GM11168 (cell line): ENCODE measurements around the gene KCNC1.

Experiments used
- in situ Hi-C: fragments of 300-500 bp; cut with MboI; formaldehyde crosslinking; loops from one replicate; pipeline ENCODE4 v1.12.0; 2022; ENCODE audit warnings: low sequenced_read_pairs; ENCODE audit not compliant: unreplicated experiment

The KCNC1 gene

DNA sequence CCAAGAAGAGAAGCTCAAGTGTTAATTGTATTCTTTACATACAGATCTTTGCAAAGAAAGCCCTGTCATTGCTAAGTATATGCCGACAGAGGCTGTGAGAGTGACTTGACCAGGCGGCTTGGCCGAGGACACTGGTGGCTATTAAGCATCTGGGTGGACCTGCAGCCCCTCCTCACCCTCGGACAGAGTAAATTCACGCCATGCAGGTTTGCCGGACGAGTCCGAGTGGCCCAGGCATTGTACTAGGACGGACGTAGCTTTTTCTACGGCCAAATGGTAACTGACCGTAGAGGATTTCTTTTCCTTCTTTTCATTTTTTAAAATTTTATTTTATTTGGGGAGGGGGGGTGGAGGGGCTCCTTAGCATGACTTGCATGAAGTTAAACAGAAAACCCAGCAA is 47.0 kb downstream of the KCNC1 start:
- in situ Hi-C loops: no loop called here

DNA sequence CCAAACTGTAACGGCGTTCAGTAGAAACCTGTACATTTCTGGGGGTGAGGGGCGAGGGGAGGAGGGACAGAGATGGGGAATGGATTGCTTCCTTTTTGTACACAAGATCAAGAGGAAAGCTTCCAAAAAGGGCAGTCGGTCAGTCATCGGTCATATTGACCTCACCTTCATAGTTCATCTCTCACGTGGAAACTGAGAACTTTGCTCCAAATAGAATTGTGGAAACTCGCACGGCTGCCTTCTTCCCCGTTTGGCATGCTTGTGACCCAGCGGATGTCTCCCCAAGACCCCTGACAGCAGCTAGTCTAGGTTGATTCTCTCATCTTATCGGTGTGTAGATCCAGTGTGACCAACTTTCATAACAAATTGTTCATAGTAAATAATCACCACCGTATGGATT is 47.6 kb downstream of the KCNC1 start:
- in situ Hi-C loops: no loop called here

DNA sequence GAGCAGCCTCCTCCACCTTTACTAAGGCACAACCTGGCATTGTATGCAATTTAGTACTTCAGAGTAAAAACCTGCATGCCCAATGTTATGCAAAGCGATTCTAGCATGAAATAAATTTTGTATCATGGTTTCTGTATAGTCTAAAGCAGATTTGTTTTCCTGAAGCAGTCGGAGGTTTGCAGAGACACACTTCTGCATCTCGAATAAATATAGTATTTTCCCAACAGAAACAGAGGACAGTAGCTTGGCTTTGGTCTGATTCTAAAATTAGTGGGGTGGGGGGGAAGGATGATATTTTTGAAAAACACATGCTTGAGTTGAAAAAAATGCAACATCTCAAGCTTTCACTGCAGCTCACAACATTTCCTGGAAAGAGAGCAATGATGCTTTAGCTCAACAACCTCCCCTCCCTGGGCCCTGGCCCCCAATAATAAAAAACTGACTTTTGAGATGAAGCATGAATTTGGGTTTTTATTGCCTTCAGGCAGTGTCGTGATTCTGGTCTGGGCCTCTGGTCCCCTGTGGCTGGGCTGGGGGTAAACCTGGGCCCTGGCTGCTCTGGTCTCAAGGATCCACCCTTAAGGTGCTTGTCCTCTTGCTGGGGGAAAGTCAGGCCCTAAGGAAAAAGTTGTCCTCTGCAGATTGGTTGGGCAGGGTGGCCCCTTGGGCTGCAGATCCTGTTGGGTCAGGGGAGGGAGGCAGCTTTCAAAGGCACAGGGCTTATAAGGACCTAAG is 48.2 kb downstream of the KCNC1 start:
- in situ Hi-C loops: no loop called here

DNA sequence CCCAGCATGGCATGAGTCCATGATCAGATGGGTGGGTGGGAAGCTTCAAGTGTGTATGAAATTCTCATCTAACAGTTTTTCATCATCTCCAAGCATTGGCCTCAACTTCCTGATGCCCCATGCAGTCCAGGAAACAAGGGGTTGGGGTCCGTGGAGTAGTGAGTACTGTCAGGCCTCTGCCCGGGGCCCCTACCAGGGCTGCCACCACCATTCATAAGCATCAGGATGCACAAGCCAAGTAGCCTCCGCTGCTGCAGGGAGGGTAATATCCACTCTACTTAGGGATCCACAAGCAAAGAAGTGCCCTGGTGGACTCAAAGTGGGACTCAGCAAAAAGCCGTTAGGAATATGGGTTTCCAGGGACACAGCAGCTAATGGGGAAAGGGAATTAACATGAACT is 49.3 kb downstream of the KCNC1 start:
- in situ Hi-C loops: no loop called here

GRCh38 chr11:17786824-17787525 is 52.4 kb downstream of the KCNC1 start:
- in situ Hi-C loops: no loop called here

DNA sequence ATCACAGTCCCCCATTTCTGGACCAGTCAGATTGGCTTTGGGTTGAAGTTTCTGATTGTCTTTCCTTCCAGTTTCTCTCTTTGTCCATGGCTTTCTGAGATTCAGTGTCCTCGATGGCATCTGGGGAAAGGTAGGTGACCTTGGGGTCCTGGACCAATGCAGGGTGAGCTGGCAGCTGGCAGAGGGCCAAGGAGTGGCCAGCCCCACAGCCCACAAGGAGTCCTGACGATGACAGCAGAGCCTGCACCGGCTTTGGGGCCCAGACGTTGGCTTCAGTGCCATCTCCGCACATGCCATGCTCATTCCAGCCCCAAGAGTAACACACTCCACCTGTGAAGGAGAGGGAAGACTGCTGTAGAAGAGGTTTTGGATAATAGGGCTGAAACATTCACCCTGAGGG is 53.5 kb downstream of the KCNC1 start:
- in situ Hi-C loops: no loop called here

- in situ Hi-C loops: no loop called here
Observed at GRCh38 chr11:17790453-17790852, 55.9 kb downstream of the KCNC1 start.

- in situ Hi-C loops: no loop called here
Observed at GRCh38 chr11:17791144-17791543, 56.6 kb downstream of the KCNC1 start.

GRCh38 chr11:17792161-17792560 is 57.6 kb downstream of the KCNC1 start:
- in situ Hi-C loops: no loop called here

GRCh38 chr11:17793642-17794170 is 59.1 kb downstream of the KCNC1 start:
- in situ Hi-C loops: no loop called here

DNA sequence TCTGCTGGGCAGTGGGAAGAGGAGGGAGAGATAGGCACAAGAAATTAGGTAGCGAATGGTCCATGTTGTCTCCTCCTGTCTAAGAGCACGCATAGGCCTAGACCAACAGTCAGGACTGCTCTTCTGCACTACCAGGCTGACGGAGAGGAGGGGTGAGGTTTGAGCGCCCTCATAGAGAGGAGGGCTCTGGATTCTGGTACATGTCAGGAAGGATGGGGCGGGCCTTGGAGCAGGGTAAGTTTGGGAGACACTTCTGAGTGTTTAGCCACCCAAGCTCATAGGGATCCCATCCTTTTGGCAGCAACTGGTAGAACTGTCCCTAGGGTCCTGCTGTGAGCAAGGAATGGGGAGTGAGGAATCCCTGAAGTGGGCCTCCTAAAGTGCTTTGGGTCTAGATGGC is 60.4 kb downstream of the KCNC1 start:
- in situ Hi-C loops: no loop called here

DNA sequence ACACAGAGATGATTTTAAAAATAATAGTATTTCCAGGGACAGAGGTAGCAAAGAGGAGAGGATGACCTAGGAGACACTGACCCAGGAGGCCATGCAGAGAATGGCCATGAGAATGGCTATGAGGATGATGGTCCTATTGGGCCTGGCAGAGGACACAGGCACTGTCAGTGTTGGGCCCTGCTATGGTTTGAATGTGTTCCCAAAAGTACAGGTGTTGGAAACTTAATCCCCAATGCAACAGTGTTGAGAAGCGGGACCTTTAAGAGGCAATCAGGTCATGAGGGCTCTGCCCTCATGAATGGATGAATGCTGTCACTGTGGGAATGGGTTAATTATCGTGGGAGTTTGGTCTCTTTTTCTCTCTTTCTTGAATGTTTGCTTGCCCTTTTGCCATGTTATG is 61.6 kb downstream of the KCNC1 start:
- in situ Hi-C loops: no loop called here

- in situ Hi-C loops: no loop called here
Observed at GRCh38 chr11:17798253-17798652, 63.7 kb downstream of the KCNC1 start.

GRCh38 chr11:17798716-17799115 is 64.1 kb downstream of the KCNC1 start:
- in situ Hi-C loops: no loop called here

GRCh38 chr11:17799147-17799546 is 64.6 kb downstream of the KCNC1 start:
- in situ Hi-C loops: no loop called here

DNA sequence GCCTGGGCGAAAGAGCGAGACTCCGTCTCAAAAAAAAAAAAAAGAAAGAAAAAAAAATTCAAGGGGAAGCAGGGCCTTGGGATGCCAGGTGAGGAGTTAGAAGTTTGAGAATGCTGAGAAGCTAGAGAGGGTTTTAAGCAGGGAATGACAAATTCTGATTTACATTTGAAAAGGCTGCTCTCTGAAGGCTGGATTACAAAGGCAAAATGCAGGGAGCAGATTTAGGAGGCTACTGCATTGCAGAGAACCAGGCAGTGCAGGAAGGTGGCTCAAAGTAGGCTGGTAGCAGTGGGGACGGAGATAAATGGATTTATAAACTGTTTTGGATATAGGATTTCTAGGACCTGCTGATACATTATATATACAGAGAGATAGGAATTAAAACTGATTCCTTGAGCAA is 66.6 kb downstream of the KCNC1 start:
- in situ Hi-C loops: no loop called here

DNA sequence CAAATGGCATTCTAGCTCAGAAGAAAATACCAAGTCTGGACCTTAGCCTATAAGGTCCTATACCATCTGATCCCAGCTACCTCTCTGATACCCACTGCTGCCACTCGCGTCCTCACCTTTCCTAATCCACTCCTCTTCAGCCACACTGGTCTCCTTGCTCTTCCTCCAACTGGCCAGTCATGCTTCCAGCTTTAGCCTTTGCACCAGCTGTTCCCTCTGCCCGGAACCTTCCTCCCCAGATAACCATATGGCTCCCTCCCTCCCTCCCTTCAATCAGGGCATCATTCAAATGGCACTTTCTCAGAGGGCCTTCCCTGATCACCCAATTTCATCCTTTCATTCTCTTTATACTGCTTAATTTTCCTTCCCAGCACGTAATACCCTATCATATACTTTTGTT is 67.9 kb downstream of the KCNC1 start:
- in situ Hi-C loops: no loop called here

DNA sequence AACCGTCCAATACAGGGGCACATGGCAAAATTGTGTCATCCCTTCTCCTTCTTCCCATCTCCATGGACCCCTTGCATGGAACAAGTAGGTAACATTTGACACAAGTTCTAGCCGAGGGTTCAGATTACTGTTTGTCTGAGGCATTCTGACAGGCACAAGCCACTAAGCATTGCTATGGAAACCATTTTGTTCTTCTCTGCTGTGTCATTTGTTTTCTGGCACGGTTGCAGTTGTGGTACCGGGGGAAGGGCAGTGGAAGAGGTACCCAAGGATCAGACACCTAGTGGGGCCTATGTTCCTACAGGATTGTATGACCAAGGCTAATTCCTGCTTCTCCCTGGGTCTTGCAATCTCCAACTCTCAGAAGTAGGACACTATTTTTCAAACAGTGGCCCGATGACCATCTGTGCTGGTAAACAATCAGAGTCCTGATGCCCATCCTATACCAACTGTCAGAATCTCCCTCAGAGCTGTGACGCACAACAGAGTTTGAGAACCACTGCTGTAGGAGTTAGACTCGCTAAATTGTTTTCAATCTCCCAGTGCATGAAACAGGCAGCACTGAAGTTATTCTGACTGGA is 69.3 kb downstream of the KCNC1 start:
- in situ Hi-C loops: no loop called here

- in situ Hi-C loops: no loop called here
Observed at GRCh38 chr11:17805043-17805442, 70.5 kb downstream of the KCNC1 start.

GRCh38 chr11:17805873-17806272 is 71.3 kb downstream of the KCNC1 start:
- in situ Hi-C loops: no loop called here

- in situ Hi-C loops: no loop called here
Observed at GRCh38 chr11:17807034-17807433, 72.5 kb downstream of the KCNC1 start.
